Measurements from ENCODE around the gene BID. TPM values are rescaled to one million over a fixed set of nuclear protein-coding genes. Genes with fewer than 3 reads are reported as not detected.

Gene BID
- 53.3 to 78.7 TPM (median 73.6 TPM) in 5 replicates for total RNA-seq (2022; extraction: Qiagen RNA extraction; ENCODE audit: low read depth)

DNA sequence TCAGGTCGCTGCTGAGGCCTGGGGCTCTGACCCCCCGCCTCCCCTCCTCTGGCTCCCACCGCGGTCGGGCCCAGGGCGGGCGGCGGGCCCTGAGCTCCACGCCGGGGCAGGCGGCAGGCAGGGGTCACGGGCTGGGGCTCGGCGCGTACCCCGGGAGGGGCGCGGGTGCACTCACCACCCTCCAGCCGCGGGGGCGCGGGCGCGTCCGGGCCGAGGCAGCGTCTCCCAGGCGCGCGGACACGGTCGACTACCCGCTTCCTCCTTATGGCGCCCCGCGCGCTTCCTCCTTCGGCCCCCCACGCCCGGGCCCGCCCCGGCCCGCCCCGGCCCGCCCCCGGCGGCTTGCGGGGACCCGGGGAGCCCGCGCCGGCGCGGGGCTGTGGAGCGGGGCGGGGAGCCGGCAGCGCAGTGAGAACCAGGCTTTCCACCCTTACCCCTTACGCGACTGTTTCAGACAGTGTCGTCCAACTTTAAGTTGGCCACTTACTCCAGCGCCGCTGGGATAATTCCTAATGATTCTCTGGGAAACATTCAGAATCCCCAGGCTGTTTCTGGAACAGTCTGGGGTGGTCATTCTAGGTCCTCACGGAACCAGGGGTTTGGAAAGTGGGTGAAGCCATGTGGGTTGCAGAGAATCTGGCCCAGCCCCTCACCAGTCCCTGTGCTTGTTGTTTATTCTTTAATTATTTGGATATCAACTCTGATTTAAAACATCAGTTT, at the start of gene BID:
Gene BID, minus strand, starts transcription at position 264 of the 720 bp plus-strand sequence. CDS start 24,353 bp downstream, outside the sequence.

Other genes starting within 250 kb of the BID start
- 0.05 TPM in 1 of 5 replicates, not detected in the others for gene SLC25A18, start 211.0 kb downstream of the BID start, total RNA-seq (2022; extraction: Qiagen RNA extraction; ENCODE audit: low read depth)
- 110 to 126 TPM (median 122 TPM) in 5 replicates for gene ATP6V1E1, start 145.7 kb downstream of the BID start, total RNA-seq (2022; extraction: Qiagen RNA extraction; ENCODE audit: low read depth)
- gene BCL2L13, start 135.7 kb downstream of the BID start, total RNA-seq (2022; extraction: Qiagen RNA extraction; ENCODE audit: low read depth): 32.0 to 39.9 TPM (median 37.8 TPM) in 5 replicates